Measurements from ENCODE around the gene NFAT5.
"Not testable (repeated sequence)": the region's sequence is repeated elsewhere in the genome, so short reads cannot be mapped to it uniquely, and the experiment has no call there.

NFAT5 gene

DNA sequence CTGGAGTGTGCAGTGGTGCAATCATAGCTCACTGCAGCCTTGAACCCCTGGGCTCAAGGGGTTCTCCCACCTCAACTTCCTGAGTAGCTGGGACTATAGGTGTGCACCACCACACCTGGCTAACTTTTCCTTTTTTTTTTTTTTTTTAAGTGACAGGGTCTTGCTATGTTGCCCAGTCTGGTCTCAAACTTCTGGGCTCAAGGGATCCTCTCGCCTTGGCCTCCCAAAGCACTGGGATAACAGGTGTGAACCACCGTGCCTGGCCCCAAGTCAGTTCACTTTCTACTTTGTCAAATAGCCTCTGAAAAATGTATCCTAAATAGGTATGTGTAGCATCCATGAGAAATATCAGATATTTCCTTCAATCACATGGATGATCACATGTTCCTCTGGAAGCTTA, 9.9 kb upstream of the NFAT5 start:
- DNase-seq = no peak

DNA sequence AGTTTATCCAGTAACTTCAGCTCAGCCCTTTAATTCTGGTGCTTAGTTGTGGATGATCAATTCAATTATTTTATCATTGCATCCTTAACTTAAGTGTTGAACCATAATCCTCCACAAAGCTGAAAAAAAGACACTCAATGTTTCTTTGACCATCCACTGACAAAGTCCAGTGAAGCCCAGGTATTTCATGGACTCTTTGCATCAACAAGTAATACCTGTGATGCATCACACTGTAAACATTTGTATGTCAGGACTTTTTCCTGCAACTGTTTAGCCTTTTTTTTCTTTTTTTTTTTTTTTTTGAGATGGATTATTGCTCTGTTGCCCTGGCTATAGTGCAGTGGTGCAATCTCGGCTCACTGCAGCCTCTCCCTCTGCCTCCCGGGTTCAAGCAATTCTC, 6.6 kb upstream of the NFAT5 start:
- DNase-seq = no peak

DNA sequence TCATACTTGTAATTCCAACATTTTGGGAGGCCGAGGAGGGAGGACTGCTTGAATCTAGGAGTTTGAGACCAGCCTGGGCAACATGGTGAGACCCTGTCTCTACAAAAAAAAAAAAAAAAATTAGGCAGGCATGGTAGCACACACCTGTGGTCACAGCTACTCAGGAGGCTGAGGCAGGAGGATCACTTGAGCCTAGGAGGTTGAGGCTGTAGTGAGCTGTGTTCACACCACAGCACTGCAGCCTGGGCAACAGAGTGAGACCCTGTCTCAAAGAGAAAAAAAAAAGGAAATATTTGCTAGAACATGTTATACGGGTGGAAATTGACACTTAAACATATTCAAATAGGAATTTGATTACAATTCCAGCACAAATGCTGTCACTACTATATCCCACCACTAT, 4.4 kb upstream of the NFAT5 start:
- not testable (repeated sequence) for DNase-seq

DNA sequence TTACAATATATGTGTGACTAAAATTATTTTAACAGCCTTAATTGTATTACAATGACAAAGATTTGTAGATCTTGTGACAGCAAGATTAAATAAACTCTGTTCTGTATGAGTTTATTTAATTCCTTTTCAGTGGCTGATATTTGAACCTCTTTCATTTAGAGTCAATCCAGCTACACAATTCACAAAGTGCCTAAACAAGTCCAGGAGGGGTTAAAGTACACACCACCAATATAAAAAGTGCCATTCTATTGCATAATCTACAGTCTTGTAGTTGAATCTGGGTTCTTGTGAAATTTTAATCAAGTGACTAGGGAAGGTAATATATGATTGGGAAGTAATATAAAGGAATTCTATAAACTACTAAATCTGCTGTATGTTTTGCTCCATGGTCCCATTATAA, 3.9 kb upstream of the NFAT5 start:
- no peak for DNase-seq

DNA sequence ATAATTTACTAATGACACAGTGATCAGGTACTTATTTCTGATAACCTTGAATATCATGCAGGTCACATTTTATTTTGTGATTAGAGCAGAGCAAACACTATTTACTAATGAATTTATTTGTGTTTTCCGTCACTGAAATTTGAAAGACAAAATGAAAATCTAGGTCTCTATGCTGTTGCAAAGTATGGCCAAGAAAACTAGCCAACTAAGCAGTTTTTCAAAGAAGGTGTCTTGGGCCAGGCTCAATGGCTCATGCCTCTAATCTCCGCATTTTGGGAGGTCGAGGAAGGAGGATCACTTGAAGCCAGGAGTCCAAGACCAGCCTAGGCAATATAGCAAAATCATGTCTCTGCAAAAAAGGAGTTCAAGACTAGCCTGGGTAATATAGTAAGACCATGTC, 3.0 kb upstream of the NFAT5 start:
- no peak for DNase-seq

- DNase-seq = no peak
Measured at GRCh38 chr16:69563605-69564580, 1.9 kb upstream of the NFAT5 start.

DNA sequence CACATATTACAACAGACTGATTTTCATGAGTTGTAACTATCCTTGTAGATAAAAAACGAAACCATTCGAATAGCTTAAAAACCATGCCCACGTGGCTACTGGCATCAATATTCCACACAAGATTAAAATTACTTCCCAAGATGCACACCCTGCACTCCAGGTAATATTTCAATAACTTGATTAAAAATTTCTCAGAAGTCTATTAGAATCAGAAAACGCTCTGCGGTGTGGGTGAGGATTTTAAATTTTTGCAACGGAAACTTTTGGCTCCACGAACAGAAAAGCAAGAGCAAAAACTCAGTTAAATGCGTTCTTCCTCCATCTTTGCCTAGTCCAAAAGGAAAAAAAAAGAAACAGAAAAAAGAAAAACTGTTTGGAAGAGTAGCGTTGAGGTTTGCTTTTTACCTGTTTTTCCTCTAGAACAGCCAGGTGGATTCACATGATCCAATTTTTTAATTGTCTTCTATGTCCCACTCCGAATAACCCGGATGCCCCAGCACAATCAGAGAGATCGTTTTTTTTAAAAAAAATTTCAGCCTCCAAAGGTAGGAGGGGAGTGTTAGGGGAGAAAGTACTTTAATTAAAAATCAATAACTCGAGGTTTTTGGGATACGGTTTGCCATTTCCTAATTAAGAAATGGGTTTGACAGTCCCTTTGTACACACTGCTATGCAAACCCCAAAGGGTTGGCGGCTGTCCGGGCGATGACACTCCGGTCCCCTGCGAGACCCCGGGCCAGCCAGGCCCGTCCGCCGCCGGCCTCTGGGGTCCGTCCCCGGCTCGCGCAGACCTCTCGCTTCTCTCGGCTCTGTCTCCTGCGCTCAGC, 708 bp upstream of the NFAT5 start:
- DNase-seq = peak; percentile 55

DNA sequence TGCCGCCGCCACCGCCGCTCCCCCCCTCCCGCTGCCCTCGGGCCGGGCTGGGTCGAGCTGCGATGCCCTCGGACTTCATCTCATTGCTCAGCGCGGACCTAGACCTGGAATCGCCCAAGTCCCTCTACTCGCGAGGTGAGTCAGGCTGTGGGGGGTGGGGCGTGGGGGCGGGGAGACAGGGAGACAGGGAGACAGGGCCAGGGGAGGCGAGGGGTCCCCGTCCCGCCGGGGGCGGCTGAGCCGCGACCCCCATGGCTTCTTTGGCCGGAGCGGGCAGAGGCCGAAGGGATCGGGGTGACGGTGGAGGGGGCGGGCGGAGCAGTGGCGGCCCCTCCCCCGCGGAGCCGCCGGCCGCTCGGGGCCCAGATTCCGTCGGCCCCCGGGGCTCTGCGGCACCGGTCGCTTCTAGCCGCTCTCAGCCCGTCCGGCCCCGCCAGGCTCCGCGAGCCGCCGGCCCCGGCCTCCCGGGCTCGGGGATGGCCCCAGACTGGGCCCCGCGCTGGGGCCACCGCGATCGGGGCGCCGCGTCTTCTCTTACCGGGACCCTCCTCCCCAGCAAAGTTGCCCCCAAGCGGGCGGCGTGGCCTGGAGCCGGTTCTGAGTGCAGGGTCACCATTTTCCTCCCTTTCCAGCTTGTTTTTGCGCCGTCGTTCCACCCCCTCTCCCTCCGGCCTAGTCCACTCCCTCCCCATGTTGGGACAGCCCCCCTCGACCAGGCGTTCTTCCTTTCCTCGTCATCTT, 644 bp downstream of the NFAT5 start:
- peak; percentile 3 for DNase-seq

DNA sequence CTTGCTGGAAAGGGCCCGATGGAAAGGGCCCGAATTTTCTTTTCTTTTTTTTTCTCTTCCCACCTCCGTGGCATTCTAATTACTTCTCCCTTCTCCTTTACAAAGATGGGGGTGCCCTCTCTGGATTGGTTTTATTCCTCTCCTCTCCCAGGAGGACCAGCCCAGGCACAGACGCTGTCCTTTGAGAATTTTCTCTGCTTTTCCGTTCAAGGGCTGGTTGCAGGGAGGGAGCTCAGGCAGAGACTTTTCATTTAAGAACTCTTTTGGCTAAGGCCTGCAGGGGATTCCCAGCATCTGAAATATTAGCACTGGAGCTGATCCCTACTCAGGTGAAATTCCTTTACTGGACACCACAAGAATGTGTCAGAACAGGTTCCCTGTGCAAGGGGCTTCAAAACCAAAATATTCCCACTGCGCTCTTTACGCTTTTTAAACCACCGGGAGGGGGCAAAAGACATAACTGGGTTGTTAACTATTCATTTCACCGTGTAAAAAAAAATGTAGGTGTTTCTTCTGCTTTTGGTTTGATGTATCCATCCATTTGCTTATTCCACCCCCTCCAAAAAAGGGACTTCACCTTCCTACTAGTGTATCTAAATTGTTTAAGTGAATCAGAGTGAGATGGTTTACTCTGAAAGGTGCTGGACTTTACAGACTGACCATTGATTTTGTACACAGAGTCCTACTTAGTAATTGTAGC, 1.4 kb downstream of the NFAT5 start:
- peak; percentile 17 for DNase-seq

GRCh38 chr16:69568676-69569075, 2.9 kb downstream of the NFAT5 start:
- no peak for DNase-seq

GRCh38 chr16:69578771-69579170, 13.0 kb downstream of the NFAT5 start:
- not testable (repeated sequence) for DNase-seq

DNA sequence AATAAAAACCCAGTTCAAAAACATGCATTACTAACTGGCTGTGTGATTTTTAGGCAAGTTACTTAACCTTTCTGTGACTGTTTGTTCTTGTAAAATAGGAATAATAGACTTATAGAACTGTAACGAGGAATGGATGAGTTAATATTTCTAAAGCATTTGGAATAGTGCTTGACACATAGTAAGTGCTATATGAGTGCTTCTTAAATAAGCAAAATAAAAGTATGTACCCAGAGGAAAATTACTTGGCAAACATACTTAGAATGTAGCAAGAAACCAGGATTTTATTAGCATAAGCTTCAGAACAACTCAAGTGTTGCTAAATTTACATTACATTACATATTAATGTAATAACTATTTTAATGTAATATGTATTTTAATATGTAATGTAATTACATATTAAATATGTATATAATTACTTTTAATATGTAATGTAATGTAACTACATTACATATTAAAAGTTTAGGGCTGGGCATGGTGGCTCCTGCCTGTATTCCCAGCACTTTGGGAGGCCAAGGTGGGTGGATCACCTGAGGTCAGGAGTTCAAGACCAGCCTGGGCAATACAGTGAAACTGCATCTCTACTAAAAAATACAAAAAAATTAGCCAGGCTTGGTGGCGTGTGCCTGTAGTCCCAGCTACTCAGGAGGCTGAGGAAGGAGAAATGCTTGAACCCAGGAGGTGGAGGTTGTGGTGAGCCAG, 14.2 kb downstream of the NFAT5 start:
- DNase-seq = no peak

- DNase-seq = no peak
Measured at GRCh38 chr16:69581297-69581696, 15.5 kb downstream of the NFAT5 start.

DNA sequence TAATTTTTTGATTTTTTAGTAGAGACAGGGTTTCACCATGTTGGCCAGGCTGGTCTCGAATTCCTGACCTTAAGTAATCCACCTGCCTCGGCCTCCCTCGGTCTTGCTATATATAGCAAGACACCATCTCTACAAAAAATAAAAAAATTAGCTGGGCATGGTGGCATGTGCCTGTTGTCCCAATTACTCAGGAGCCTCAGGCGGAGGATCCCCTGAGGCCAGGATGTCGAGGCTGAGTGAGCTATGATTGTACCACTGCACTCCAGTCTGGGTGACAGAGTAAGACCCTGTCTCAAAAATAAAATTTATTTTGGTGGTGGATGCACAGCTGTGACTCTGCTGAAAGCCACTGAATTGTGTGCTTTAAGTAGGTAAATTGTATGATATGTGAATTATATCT, 18.7 kb downstream of the NFAT5 start:
- not testable (repeated sequence) for DNase-seq

DNA sequence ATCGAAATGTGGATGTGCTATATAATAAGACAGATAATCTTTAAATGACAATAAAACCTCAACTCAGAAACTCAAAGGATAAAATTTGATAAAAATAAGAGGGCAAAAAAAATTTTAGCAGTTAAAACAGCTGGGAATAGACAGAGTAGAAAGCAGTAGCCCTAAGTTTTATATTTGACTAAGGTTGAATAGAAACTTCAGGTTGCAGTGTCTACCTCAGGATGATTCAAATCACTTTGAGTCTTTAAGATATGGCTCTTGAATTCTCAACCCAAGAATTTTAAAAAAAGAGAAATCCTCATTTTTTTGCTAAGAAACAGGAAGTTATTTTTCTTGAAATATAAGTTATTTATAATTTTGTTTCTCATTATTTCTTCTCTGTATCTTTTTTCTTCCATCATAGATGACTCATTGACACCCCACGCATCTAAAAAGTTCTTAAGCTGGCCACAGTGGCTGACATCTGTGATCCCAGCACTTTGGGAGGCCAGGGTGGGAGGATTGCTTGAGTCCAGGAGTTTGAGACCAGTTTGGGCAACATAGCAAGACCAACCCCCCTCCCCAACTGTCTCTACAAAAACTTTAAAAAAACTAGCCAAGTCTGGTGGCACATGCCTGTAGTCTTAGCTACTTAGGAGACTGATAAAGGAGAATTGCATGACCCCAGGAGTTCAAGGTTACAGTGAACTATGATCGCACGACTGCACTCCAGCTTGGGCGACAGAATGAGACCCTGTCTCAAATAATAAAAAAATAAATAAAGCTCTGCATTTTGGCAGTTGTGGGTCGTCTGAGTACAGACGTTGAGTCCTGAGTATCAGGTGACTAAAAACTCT, 23.9 kb downstream of the NFAT5 start:
- no peak for DNase-seq

DNA sequence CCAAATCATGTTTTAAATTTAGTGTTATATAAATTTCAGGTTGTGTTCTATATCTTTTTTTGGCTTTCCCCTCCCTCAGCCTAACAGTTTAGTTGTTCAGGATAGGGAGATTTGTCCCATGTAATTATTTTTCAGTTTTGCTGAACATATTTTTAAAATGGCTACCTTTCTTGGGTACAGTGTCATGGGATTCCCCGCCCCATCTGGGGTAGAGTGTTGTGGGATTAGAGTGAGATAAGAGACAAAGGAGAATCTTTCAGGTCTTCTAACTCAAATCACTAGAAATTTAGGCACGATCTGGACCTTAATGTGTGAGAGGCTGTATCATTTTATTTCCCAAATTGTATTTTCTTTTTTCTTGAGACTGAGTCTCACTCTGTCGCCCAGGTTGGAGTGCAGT, 24.8 kb downstream of the NFAT5 start:
- no peak for DNase-seq

DNA sequence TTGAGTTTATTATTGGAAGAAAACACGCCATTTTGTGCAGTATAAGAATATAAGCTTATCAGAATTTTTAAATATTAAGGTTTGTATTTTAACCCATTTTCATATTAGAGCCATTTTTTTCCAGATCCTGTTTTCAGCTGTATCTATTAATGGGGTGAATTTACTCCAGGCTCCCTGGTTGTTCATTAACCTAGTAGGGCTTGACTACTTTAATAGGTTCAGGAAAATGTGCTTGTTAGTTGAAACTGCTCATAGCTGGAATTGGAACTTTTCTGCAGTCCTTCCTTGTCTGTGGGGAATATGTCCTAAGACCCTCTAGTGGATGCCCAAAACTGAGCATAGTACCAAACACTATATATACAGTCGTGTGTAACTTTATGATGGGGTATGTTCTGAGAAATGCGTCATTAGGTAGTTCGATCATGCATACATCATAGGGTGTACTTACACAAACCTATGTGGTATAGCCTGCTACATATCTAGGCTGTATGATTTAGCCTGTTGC, 28.0 kb downstream of the NFAT5 start:
- no peak for DNase-seq

- DNase-seq = no peak
Measured at GRCh38 chr16:69595127-69596036, 29.6 kb downstream of the NFAT5 start.

DNA sequence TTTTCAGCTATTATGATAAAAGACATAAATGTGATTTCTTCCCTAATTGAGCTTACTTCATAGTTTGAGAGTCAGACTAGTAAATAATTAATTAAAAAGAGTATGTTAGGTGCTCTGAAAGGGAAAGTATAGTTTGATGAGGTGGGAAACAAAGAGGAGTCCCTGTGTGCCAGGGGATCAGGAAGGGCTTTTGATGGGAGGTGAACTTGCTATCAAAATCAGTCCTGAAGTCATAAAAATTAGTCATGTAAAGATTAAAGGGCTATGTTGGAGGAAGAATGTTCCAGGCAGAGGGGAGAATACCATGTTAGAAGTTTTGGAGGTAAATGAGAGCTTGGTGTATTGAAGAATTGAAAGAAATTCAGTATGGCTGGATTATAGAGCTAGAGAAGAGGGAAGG, 31.0 kb downstream of the NFAT5 start:
- DNase-seq = no peak

DNA sequence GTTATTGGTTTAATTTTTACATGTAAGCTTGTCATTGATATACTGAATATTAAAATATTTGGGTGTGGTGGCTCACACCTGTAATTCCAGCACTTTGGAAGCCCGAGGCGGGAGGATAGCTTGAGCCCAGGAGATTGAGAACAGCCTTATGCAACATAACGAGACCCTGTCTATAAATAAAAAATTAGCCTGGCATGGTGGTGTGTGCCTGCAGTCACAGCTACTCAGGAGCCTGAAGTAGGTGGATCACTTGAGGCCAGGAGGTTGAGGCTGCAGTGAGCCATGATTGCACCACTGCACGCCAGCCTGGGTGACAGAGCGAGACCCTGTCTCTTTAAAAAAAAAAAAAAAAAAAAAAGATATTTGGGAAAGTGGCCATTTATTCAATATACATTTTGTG, 32.3 kb downstream of the NFAT5 start:
- DNase-seq = no peak
